Measurements from ENCODE around the gene SGCG.

- TF ChIP-seq GATA2 (IDR thresholded peaks at IDR 0.05; ENCODE audit: low read depth, low read length) = no peak
- TF ChIP-seq GATA3 (IDR thresholded peaks at IDR 0.05; ENCODE audit: low read depth, low read length) = no peak
Observed at GRCh38 chr13:23180711-23181110, at the start of gene SGCG.

Measured in SH-SY5Y (cell line).